HepG2 (cell line): ENCODE results near the gene PPIP5K2. TPM values are rescaled to one million over a fixed set of nuclear protein-coding genes. Genes with fewer than 3 reads are reported as not detected.

Experiments
- ATAC-seq: fragments of 200-7000 bp; cut with Tn5 transposase; 3 replicates; pipeline ENCODE4 v1.9.1; 2020; ENCODE audit warnings: mild to moderate bottlenecking, moderate library complexity
- BruUV-seq: library from RNA; stranded (reverse); fragments of 400-500 nt; replicated peaks from 2 replicates; lab custom pipeline; 2021; lab: Mats Ljungman, UMichigan
- CTCF ChIA-PET: fragments of 300-600 bp; formaldehyde crosslinking; extraction: SDS; loops from one replicate; lab custom pipeline; 2021; ENCODE audit warnings: low total read pairs, inconsistent platforms, low intra/inter-chr PET ratio; lab: Yijun Ruan, JAX
- POLR2A ChIA-PET: fragments of 350-600 bp; sonication (Branson Sonifier 250); formaldehyde crosslinking; loops from one replicate; lab custom pipeline; 2020; ENCODE audit warnings: antibody characterized with exemption, inconsistent platforms; lab: Yijun Ruan, JAX
- DNase-seq: peaks from one replicate; pipeline ENCODE4 v3.0.0-alpha.2; 2015; ENCODE audit warnings: low spot score
- FAIRE-seq: peaks from 3 replicates; lab custom pipeline; 2011; peaks lifted over from hg19 to GRCh38; lab: Jason Lieb, UNC
- H2AFZ ChIP-seq: one replicate; pipeline ENCODE4 v1.6.1; 2011; ENCODE audit warnings: low read length, inconsistent platforms
- H3K27ac ChIP-seq: fragments of 300-600 bp; 3 replicates; pipeline ENCODE4 v1.8.0; 2011; ENCODE audit warnings: mixed run types, mild to moderate bottlenecking, mixed read lengths, low read length, inconsistent platforms; ENCODE audit not compliant: insufficient read depth; ENCODE audit errors: extremely low read length
- H3K27me3 ChIP-seq, 2 experiments: fragments of 200-600 bp in 1 of 2; 2 replicates in 1 of 2; 3 replicates in 1 of 2; pipeline versions ENCODE4 v1.6.0 to v1.8.0; 2011; ENCODE audit warnings: low read length in 2 of 2, mild to moderate bottlenecking in 2 of 2, moderate library complexity in 2 of 2, inconsistent platforms in 1 of 2; ENCODE audit not compliant: insufficient read depth in 2 of 2, control insufficient read depth in 1 of 2
- H3K36me3 ChIP-seq, 2 experiments: fragments of 200-600 bp in 1 of 2; replicated peaks in 1 of 2; 2 replicates in 1 of 2; 3 replicates in 1 of 2; pipeline versions ENCODE4 v1.5.1 to v1.8.0; 2011; ENCODE audit warnings: low read length in 2 of 2, inconsistent platforms in 1 of 2; ENCODE audit not compliant: insufficient read depth in 2 of 2, control insufficient read depth in 1 of 2
- H3K4me1 ChIP-seq: 2 replicates; pipeline ENCODE4 v1.5.1; 2012; ENCODE audit warnings: low read length, inconsistent platforms; ENCODE audit not compliant: insufficient read depth
- H3K4me2 ChIP-seq: 2 replicates; pipeline ENCODE4 v1.6.0; 2011; ENCODE audit warnings: low read depth, low read length, inconsistent platforms
- H3K4me3 ChIP-seq, 3 experiments: fragments of 200-600 bp in 1 of 3; sonication (generic), shearing (Covaris generic) in 1 of 3; replicated peaks in 1 of 3; 2 replicates each; pipeline ENCODE4 v1.5.1; 2011 to 2016; ENCODE audit warnings: low read length in 3 of 3, inconsistent platforms in 2 of 3, low read depth in 2 of 3, mild to moderate bottlenecking in 2 of 3, control low read depth in 1 of 3, mixed read lengths in 1 of 3; ENCODE audit not compliant: insufficient read depth in 1 of 3
- H3K79me2 ChIP-seq: one replicate; pipeline ENCODE4 v1.6.1; 2011; ENCODE audit warnings: low read length, inconsistent platforms; ENCODE audit not compliant: insufficient read depth
- H3K9ac ChIP-seq: 2 replicates; pipeline ENCODE4 v1.6.0; 2011; ENCODE audit warnings: mild to moderate bottlenecking, low read depth, low read length, inconsistent platforms; ENCODE audit not compliant: insufficient read depth
- H3K9me3 ChIP-seq: 2 replicates; pipeline ENCODE4 v1.5.1; 2012; ENCODE audit warnings: mild to moderate bottlenecking, low read length
- H4K20me1 ChIP-seq: 2 replicates; pipeline ENCODE4 v1.6.0; 2011; ENCODE audit warnings: inconsistent platforms, mild to moderate bottlenecking, low read length, moderate library complexity; ENCODE audit not compliant: insufficient read depth
- ELF3 ChIP-seq: IDR thresholded peaks from 2 replicates; pipeline ENCODE4 v1.6.1; 2016; ENCODE audit warnings: missing genetic modification reagents, missing compliant biosample characterization
- KAT7 ChIP-seq: IDR thresholded peaks from 2 replicates; pipeline ENCODE4 v1.6.1; 2018; ENCODE audit warnings: borderline replicate concordance, missing compliant biosample characterization
- KDM5B ChIP-seq: sonication (generic); formaldehyde crosslinking; IDR thresholded peaks from 2 replicates; pipeline ENCODE4 v1.4.0; 2020; ENCODE audit warnings: missing genetic modification reagents, mild to moderate bottlenecking, borderline replicate concordance
- MAX ChIP-seq: IDR thresholded peaks from 2 replicates; pipeline ENCODE4 v1.6.1; 2012; ENCODE audit warnings: inconsistent platforms
- MXI1 ChIP-seq: IDR thresholded peaks from 3 replicates; pipeline ENCODE4 v1.6.1; 2012; ENCODE audit warnings: low read depth, low read length, inconsistent platforms, borderline replicate concordance
- RAD21 ChIP-seq: fragments of 450-650 bp; formaldehyde crosslinking; IDR thresholded peaks from 2 replicates; pipeline ENCODE4 v1.5.0; 2020; ENCODE audit warnings: mild to moderate bottlenecking
- SMC3 ChIP-seq: IDR thresholded peaks from 2 replicates; pipeline ENCODE4 v1.6.1; 2011; ENCODE audit warnings: low read length, improper control_type of control experiment
- STAG1 ChIP-seq: sonication (generic); formaldehyde crosslinking; IDR thresholded peaks from 2 replicates; pipeline ENCODE4 v1.4.0; 2020; ENCODE audit warnings: missing genetic modification reagents
- TRIM22 ChIP-seq: fragments of 450-650 bp; IDR thresholded peaks from 2 replicates; pipeline ENCODE4 v1.6.1; 2017
- ZFYVE20 ChIP-seq: sonication (generic); formaldehyde crosslinking; IDR thresholded peaks from 2 replicates; pipeline ENCODE4 v1.8.0; 2023; ENCODE audit warnings: low read depth, mild to moderate bottlenecking, moderate library complexity, missing genetic modification reagents, borderline replicate concordance
- ZNF326 ChIP-seq: sonication (generic); formaldehyde crosslinking; IDR thresholded peaks from 2 replicates; pipeline ENCODE4 v1.4.0; 2020; ENCODE audit warnings: missing genetic modification reagents, borderline replicate concordance
- ZNF567 ChIP-seq: sonication (generic); formaldehyde crosslinking; IDR thresholded peaks from 2 replicates; pipeline ENCODE4 v1.8.1; 2023; ENCODE audit warnings: mild to moderate bottlenecking, missing genetic modification reagents, borderline replicate concordance
- WGBS: methylation state at CpG from one replicate; pipeline ENCODE4 v1.1.6; 2017; ENCODE audit warnings: low lambda C conversion rate; 5-methylcytosine and 5-hydroxymethylcytosine counted together
- in situ Hi-C: cut with HindIII; loops from 2 replicates; pipeline ENCODE4 v1.10.0; 2017; ENCODE audit warnings: low pct_unique_long_range_greater_than_20kb; ENCODE audit not compliant: extremely low pct_ligation_motif_present
- intact Hi-C: fragments of 100-400 bp; cut with micrococcal nuclease; formaldehyde crosslinking; loops from one replicate; pipeline ENCODE4 v1.10.0; 2022; ENCODE audit not compliant: unreplicated experiment
- polyA plus RNA-seq, 8 experiments: library from polyadenylated mRNA; depleted of rRNA in 3 of 8; stranded (reverse) in 7 of 8; unstranded in 1 of 8; fragments of >200 nt; fragmentation: Illumina TruSeq in 4 of 8; extraction: Trizol in 4 of 8; gene quantifications; 2 replicates each; pipeline versions ENCODE4 v1.2.1 to v1.2.3, GENCODE V29; 2011 to 2016; ENCODE audit warnings: low read depth in 4 of 8, missing spikeins in 1 of 8, mixed read lengths in 1 of 8; ENCODE audit not compliant: insufficient read depth in 1 of 8
- total RNA-seq, 5 experiments: library from RNA; depleted of rRNA; stranded (reverse); fragments of >200 nt; fragmentation: Illumina TruSeq; extraction: Trizol; gene quantifications; 2 replicates each; pipeline ENCODE4 v1.2.3, GENCODE V29; 2016; ENCODE audit warnings: low read depth in 1 of 5
- TF ChIP-seq, protein P1 (sequence below): sonication (generic); formaldehyde crosslinking; IDR thresholded peaks from 2 replicates; pipeline ENCODE4 v1.4.0; 2020; ENCODE audit warnings: mild to moderate bottlenecking, missing genetic modification reagents

The PPIP5K2 gene
- total and polyA plus RNA-seq, 2 of the 13 experiments (the other 11 are each of a cell fraction or from before 2014, with no cell fraction given) = 19.7 to 45.6 TPM

GRCh38 chr5:103232393-103232999, 112.4 kb downstream of the PPIP5K2 start:
- Histone ChIP-seq H3K4me3 (no peak overlapping the region), H3K27ac (no peak overlapping the region), H3K4me1 (no peaks in the 10 kb centered on the region), H3K9ac (no peak overlapping the region), H3K9me3 (no peaks in the 10 kb centered on the region), H3K36me3 (no peaks in the 10 kb centered on the region), H3K79me2 (no peaks in the 10 kb centered on the region), H4K20me1 (no peaks in the 10 kb centered on the region), H2AFZ (no peak overlapping the region), H3K4me2 (no peak overlapping the region), H3K27me3 (0 out of 5 replicates have a peak, but pooled peaks cover 0 to 3% of the 10 kb centered on the region in 2 experiments)
- ATAC-seq (peak; percentile 89), DNase-seq (peak; percentile 41), FAIRE-seq (peak; percentile 39)
- no TSS peak for BruUV-seq
- ChIA-PET POLR2A (no interaction called here), CTCF (interaction anchor here (1.2 to 3.3 kb wide), 2 partner anchors 209 to 244 kb away, joined by 4 to 56 read pairs; no protein-coding TSS in a partner anchor)
- intact Hi-C loops (loop anchor here (1.0 to 5.0 kb wide), 3 partner anchors 64 to 945 kb away; no protein-coding TSS in a partner anchor), in situ Hi-C loops (loop anchor here (5.0 kb wide), 1 partner anchor 245 kb away; no protein-coding TSS in a partner anchor)
- 63% methylated on average over 7 of the region's 7 CpGs for WGBS
- TF ChIP-seq, protein P1, sequence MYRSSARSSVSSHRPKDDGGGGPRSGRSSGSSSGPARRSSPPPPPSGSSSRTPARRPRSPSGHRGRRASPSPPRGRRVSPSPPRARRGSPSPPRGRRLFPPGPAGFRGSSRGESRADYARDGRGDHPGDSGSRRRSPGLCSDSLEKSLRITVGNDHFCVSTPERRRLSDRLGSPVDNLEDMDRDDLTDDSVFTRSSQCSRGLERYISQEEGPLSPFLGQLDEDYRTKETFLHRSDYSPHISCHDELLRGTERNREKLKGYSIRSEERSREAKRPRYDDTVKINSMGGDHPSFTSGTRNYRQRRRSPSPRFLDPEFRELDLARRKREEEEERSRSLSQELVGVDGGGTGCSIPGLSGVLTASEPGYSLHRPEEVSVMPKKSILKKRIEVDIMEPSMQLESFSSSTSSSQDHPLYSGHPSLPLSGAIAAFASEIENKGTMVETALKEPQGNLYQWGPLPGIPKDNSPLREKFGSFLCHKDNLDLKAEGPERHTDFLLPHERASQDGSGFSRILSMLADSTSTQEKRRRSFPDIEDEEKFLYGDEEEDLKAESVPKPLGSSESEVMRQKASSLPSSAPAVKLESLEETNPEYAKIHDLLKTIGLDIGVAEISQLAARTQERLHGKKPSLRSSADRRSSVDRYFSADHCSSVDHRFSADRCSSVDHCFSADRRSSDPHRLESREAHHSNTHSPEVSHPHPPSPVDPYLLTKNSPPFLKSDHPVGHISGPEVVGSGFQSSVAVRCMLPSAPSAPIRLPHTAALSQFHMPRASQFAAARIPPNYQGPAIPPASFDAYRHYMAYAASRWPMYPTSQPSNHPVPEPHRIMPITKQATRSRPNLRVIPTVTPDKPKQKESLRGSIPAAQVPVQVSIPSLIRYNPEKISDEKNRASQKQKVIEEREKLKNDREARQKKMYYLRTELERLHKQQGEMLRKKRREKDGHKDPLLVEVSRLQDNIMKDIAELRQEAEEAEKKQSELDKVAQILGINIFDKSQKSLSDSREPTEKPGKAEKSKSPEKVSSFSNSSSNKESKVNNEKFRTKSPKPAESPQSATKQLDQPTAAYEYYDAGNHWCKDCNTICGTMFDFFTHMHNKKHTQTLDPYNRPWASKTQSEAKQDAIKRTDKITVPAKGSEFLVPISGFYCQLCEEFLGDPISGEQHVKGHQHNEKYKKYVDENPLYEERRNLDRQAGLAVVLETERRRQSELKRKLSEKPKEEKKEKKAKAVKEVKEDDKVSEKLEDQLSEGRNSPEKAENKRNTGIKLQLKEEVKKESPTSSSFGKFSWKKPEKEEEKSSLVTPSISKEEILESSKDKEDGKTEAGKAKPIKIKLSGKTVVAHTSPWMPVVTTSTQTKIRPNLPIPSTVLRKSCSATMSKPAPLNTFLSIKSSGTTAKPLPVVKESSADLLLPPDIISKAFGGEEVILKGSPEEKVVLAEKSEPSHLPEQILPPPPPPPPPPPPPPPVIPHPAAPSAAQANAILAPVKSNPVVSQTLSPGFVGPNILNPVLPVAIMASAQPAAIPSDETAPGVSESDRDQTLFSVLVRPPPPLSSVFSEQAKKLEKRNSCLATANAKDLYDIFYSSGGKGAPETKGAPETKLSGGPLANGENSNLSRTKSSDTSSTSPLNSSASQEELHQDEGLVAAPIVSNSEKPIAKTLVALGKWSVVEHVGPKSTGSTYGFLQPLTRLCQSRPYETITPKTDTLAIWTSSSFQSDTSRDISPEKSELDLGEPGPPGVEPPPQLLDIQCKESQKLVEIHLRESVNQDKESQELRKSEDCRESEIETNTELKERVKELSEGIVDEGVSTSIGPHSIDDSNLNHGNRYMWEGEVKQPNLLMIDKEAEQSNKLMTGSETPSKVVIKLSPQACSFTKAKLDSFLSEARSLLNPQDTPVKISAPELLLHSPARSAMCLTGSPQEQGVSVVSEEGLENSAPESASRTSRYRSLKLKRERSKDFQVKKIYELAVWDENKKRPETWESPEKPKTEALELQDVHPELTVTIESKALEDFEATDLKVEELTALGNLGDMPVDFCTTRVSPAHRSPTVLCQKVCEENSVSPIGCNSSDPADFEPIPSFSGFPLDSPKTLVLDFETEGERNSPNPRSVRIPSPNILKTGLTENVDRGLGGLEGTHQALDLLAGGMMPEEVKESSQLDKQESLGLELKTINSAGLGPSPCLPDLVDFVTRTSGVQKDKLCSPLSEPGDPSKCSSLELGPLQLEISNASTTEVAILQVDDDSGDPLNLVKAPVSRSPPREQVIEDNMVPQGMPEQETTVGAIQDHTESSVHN (CRISPR knock-in tag) = no peak
- TF ChIP-seq ZNF567 (CRISPR knock-in tag) = no peak
- no peak for TF ChIP-seq ZFYVE20 (CRISPR knock-in tag)
- 0 out of 2 replicates have a peak, but pooled peaks have one; percentile 38 for TF ChIP-seq RAD21 (CRISPR knock-in tag)
- peak; percentile 94 for TF ChIP-seq SMC3
- no peak for TF ChIP-seq KDM5B (CRISPR knock-in tag)
- TF ChIP-seq KAT7 (CRISPR knock-in tag) = no peak
- TF ChIP-seq ZNF326 (CRISPR knock-in tag) = no peak
- TF ChIP-seq TRIM22 = no peak
- no peak for TF ChIP-seq MXI1
- TF ChIP-seq MAX = no peak
- peak; percentile 68 for TF ChIP-seq STAG1 (CRISPR knock-in tag)
- TF ChIP-seq ELF3 (CRISPR knock-in tag) = no peak
